Esophagus muscularis mucosa (tissue), 3 donors: ENCODE results near the gene NNT.

Source experiments
- CTCF ChIP-seq, 3 experiments: fragments of 200-600 bp in 2 of 3; fragments of 450-650 bp in 1 of 3; sonication (generic) in 2 of 3; IDR thresholded peaks; one replicate each; pipeline ENCODE4 v1.5.1; 2017 to 2019; ENCODE audit warnings: antibody characterized with exemption in 3 of 3, mild to moderate bottlenecking in 2 of 3, moderate library complexity in 1 of 3
- POLR2A ChIP-seq: fragments of 450-650 bp; IDR thresholded peaks from one replicate; pipeline ENCODE4 v1.6.1; 2017; ENCODE audit warnings: antibody characterized with exemption, moderate library complexity, mild to moderate bottlenecking, low read depth

- TF ChIP-seq POLR2A (no peak), CTCF (IDR thresholded peaks at IDR 0.05) (no peak)
These were observed 71.6 kb downstream of the NNT start for GRCh38 chr5:43674536-43674935.
